Astrocyte of the cerebellum (primary cell): Measurements from ENCODE around the gene ETV3L.

Experiments
- DNase-seq: peaks from one replicate; pipeline ENCODE4 v3.0.0-alpha.2; 2011; ENCODE audit warnings: low read depth
- H3K4me3 ChIP-seq: 2 replicates; pipeline ENCODE4 v1.5.1; 2011; ENCODE audit warnings: mild to moderate bottlenecking, low read depth, low read length, moderate library complexity
- CTCF ChIP-seq: IDR thresholded peaks from 2 replicates; pipeline ENCODE4 v1.5.1; 2012; ENCODE audit warnings: low read length, low read depth, moderate library complexity, mild to moderate bottlenecking; ENCODE audit errors: missing control alignments
- in situ Hi-C: cut with HindIII; loops from 2 replicates; pipeline ENCODE4 v1.10.0; 2017; ENCODE audit warnings: low sequenced_read_pairs

Gene ETV3L

GRCh38 chr1:157117527-157118057, 18.0 kb upstream of the ETV3L start:
- in situ Hi-C loops, result no loop called here
- no peak overlapping the region for H3K4me3 ChIP-seq
- TF ChIP-seq CTCF, result no peak
- no peak for DNase-seq

- TF ChIP-seq CTCF, result no peak
- no peak for DNase-seq
- in situ Hi-C loops, result no loop called here
- no peak overlapping the region for H3K4me3 ChIP-seq
Measured at GRCh38 chr1:157116737-157117103, 17.1 kb upstream of the ETV3L start.

- no peak overlapping the region for H3K4me3 ChIP-seq
- no peak for DNase-seq
- in situ Hi-C loops, result no loop called here
- TF ChIP-seq CTCF, result no peak
Measured at GRCh38 chr1:157115851-157116736, 16.5 kb upstream of the ETV3L start.

- H3K4me3 ChIP-seq, result no peak overlapping the region
- no peak for DNase-seq
- no peak for TF ChIP-seq CTCF
- in situ Hi-C loops, result no loop called here
Measured at GRCh38 chr1:157115429-157115838, 15.8 kb upstream of the ETV3L start.

- no peak for TF ChIP-seq CTCF
- in situ Hi-C loops, result no loop called here
- no peak overlapping the region for H3K4me3 ChIP-seq
- no peak for DNase-seq
Measured at GRCh38 chr1:157114183-157115121, 14.8 kb upstream of the ETV3L start.

GRCh38 chr1:157113631-157114030, 14.0 kb upstream of the ETV3L start:
- H3K4me3 ChIP-seq, result no peak overlapping the region
- in situ Hi-C loops, result no loop called here
- no peak for TF ChIP-seq CTCF
- DNase-seq, result no peak
